ENCODE data around the gene LARP7.

- TF ChIP-seq TAF1 (IDR thresholded peaks at IDR 0.05; ENCODE audit: borderline replicate concordance, insufficient read depth, low read length) = no peak
- TF ChIP-seq POLR2AphosphoS5 (IDR thresholded peaks at IDR 0.05; ENCODE audit: low read depth, low read length) = no peak
Observed at GRCh38 chr4:112702892-112703291, 65.9 kb downstream of the LARP7 start.
